HepG2 (cell line): ENCODE results near the gene LDB3. TPM values are rescaled to one million over a fixed set of nuclear protein-coding genes. Genes with fewer than 3 reads are reported as not detected.
A peak's percentile ranks its signal among the peaks of the same experiment; 100 is the strongest.

Source experiments
- BRCA1 ChIP-seq: sonication (generic); formaldehyde crosslinking; IDR thresholded peaks from 2 replicates; pipeline ENCODE4 v1.4.0; 2020; ENCODE audit warnings: missing genetic modification reagents
- BRF2 ChIP-seq: sonication (generic); formaldehyde crosslinking; IDR thresholded peaks from 2 replicates; pipeline ENCODE4 v1.8.1; 2022; ENCODE audit warnings: mild to moderate bottlenecking, missing genetic modification reagents
- CCDC6 ChIP-seq: sonication (generic); formaldehyde crosslinking; IDR thresholded peaks from 2 replicates; pipeline ENCODE4 v1.8.1; 2022; ENCODE audit warnings: mild to moderate bottlenecking, missing genetic modification reagents, moderate library complexity
- DDIT3 ChIP-seq: sonication (generic); formaldehyde crosslinking; IDR thresholded peaks from 2 replicates; pipeline ENCODE4 v1.4.0; 2020; ENCODE audit warnings: mild to moderate bottlenecking, missing genetic modification reagents
- FOXO1 ChIP-seq: sonication (generic); formaldehyde crosslinking; IDR thresholded peaks from 2 replicates; pipeline ENCODE4 v1.4.0; 2020; ENCODE audit warnings: missing genetic modification reagents
- GLI4 ChIP-seq: sonication (generic); formaldehyde crosslinking; IDR thresholded peaks from 2 replicates; pipeline ENCODE4 v1.5.1; 2020; ENCODE audit warnings: missing genetic modification reagents, mild to moderate bottlenecking, moderate library complexity, borderline replicate concordance
- HMG20A ChIP-seq: IDR thresholded peaks from 2 replicates; pipeline ENCODE4 v1.6.1; 2016; ENCODE audit warnings: borderline replicate concordance
- HOXA9 ChIP-seq: sonication (generic); formaldehyde crosslinking; IDR thresholded peaks from 2 replicates; pipeline ENCODE4 v1.8.1; 2022; ENCODE audit warnings: missing genetic modification reagents, mild to moderate bottlenecking, moderate library complexity, borderline replicate concordance
- POLR2AphosphoS5 ChIP-seq: IDR thresholded peaks from 2 replicates; pipeline ENCODE4 v1.6.1; 2012; ENCODE audit warnings: low read depth, low read length
- SP4 ChIP-seq: sonication (generic); formaldehyde crosslinking; IDR thresholded peaks from 2 replicates; pipeline ENCODE4 v1.8.1; 2023; ENCODE audit warnings: mild to moderate bottlenecking, missing genetic modification reagents
- TRIM24 ChIP-seq: sonication (generic); formaldehyde crosslinking; IDR thresholded peaks from 2 replicates; pipeline ENCODE4 v1.8.0; 2022; ENCODE audit warnings: mild to moderate bottlenecking, missing genetic modification reagents
- ZBED4 ChIP-seq: sonication (generic); formaldehyde crosslinking; IDR thresholded peaks from 2 replicates; pipeline ENCODE4 v1.4.0; 2020; ENCODE audit warnings: missing genetic modification reagents, borderline replicate concordance
- ZKSCAN1 ChIP-seq: fragments of 150-350 bp; IDR thresholded peaks from 2 replicates; pipeline ENCODE4 v1.6.1; 2014; ENCODE audit warnings: low read length
- ZNF275 ChIP-seq: sonication (generic); formaldehyde crosslinking; IDR thresholded peaks from 2 replicates; pipeline ENCODE4 v1.8.0; 2022; ENCODE audit warnings: missing genetic modification reagents, mild to moderate bottlenecking, inconsistent platforms, borderline replicate concordance
- ZNF335 ChIP-seq: sonication (generic); formaldehyde crosslinking; IDR thresholded peaks from 2 replicates; pipeline ENCODE4 v1.4.0; 2020; ENCODE audit warnings: missing genetic modification reagents
- ZNF652 ChIP-seq: IDR thresholded peaks from 2 replicates; pipeline ENCODE4 v1.6.1; 2016; ENCODE audit warnings: low read depth, borderline replicate concordance
- ZNF687 ChIP-seq: sonication (generic); formaldehyde crosslinking; IDR thresholded peaks from 2 replicates; pipeline ENCODE4 v1.5.1; 2020; ENCODE audit warnings: mild to moderate bottlenecking, missing genetic modification reagents, moderate library complexity
- ZNF713 ChIP-seq: sonication (generic); formaldehyde crosslinking; IDR thresholded peaks from 2 replicates; pipeline ENCODE4 v1.4.0; 2020; ENCODE audit warnings: mild to moderate bottlenecking, missing genetic modification reagents
- ZNF749 ChIP-seq: sonication (generic); formaldehyde crosslinking; IDR thresholded peaks from 2 replicates; pipeline ENCODE4 v1.8.0; 2022; ENCODE audit warnings: mild to moderate bottlenecking, missing genetic modification reagents, moderate library complexity, borderline replicate concordance
- ZNF788 ChIP-seq: sonication (generic); formaldehyde crosslinking; IDR thresholded peaks from 2 replicates; pipeline ENCODE4 v1.5.0; 2020; ENCODE audit warnings: mild to moderate bottlenecking, missing genetic modification reagents, borderline replicate concordance
- polyA plus RNA-seq, 8 experiments: library from polyadenylated mRNA; depleted of rRNA in 3 of 8; stranded (reverse) in 7 of 8; unstranded in 1 of 8; fragments of >200 nt; fragmentation: Illumina TruSeq in 4 of 8; extraction: Trizol in 4 of 8; gene quantifications; 2 replicates each; pipeline versions ENCODE4 v1.2.1 to v1.2.3, GENCODE V29; 2011 to 2016; ENCODE audit warnings: low read depth in 4 of 8, missing spikeins in 1 of 8, mixed read lengths in 1 of 8; ENCODE audit not compliant: insufficient read depth in 1 of 8
- total RNA-seq, 5 experiments: library from RNA; depleted of rRNA; stranded (reverse); fragments of >200 nt; fragmentation: Illumina TruSeq; extraction: Trizol; gene quantifications; 2 replicates each; pipeline ENCODE4 v1.2.3, GENCODE V29; 2016; ENCODE audit warnings: low read depth in 1 of 5

Gene LDB3
- total and polyA plus RNA-seq, 2 of the 13 experiments (the other 11 are each of a cell fraction or from before 2014, with no cell fraction given) = not detected

- TF ChIP-seq ZNF687 (CRISPR knock-in tag) (peak; percentile 42; the same call in 1 of the 2 replicates), GLI4 (CRISPR knock-in tag) (no peak), ZBED4 (CRISPR knock-in tag) (no peak), BRCA1 (CRISPR knock-in tag) (no peak), TRIM24 (CRISPR knock-in tag) (no peak), HMG20A (CRISPR knock-in tag) (no peak), ZNF335 (CRISPR knock-in tag) (no peak), FOXO1 (CRISPR knock-in tag) (peak; percentile 21; the same call in 1 of the 2 replicates), DDIT3 (CRISPR knock-in tag) (no peak), BRF2 (no peak), POLR2AphosphoS5 (no peak), ZNF275 (CRISPR knock-in tag) (no peak), CCDC6 (CRISPR knock-in tag) (peak; percentile 39; the same call in 1 of the 2 replicates), ZKSCAN1 (no peak), ZNF788 (CRISPR knock-in tag) (no peak), HOXA9 (CRISPR knock-in tag) (0 out of 2 replicates have a peak, but pooled peaks have one; percentile 12), SP4 (CRISPR knock-in tag) (no peak), ZNF652 (CRISPR knock-in tag) (no peak), ZNF713 (no peak), ZNF749 (CRISPR knock-in tag) (no peak)
Measured at GRCh38 chr10:86756511-86757112, 88.3 kb downstream of the LDB3 start, which contains the start of gene BMPR1A (continued).
